Measurements from ENCODE around the gene RAP1GDS1. TPM values are rescaled to one million over a fixed set of nuclear protein-coding genes. Genes with fewer than 3 reads are reported as not detected.

Gene RAP1GDS1
- total RNA-seq, 1 donor from 2014 or later = 121 TPM

- no peaks in the 10 kb centered on the region for H3K27me3 Mint-ChIP-seq (ENCODE audit: unreplicated experiment)
- H3K4me3 Mint-ChIP-seq (ENCODE audit: unreplicated experiment) = no peak overlapping the region
- H3K9me3 Mint-ChIP-seq (ENCODE audit: unreplicated experiment) = no peaks in the 10 kb centered on the region
- DNase-seq = no peak
- H3K4me1 Mint-ChIP-seq (ENCODE audit: low read depth, unreplicated experiment) = no peaks in the 10 kb centered on the region
- no peaks in the 10 kb centered on the region for H3K36me3 Mint-ChIP-seq (ENCODE audit: unreplicated experiment)
- no peak overlapping the region for H3K27ac Mint-ChIP-seq (ENCODE audit: unreplicated experiment)
- no peak for TF ChIP-seq CTCF (IDR thresholded peaks at IDR 0.05; ENCODE audit: partially characterized antibody, unreplicated experiment)
These were observed 220.0 kb downstream of the RAP1GDS1 start for GRCh38 chr4:98481167-98481566.

DNA sequence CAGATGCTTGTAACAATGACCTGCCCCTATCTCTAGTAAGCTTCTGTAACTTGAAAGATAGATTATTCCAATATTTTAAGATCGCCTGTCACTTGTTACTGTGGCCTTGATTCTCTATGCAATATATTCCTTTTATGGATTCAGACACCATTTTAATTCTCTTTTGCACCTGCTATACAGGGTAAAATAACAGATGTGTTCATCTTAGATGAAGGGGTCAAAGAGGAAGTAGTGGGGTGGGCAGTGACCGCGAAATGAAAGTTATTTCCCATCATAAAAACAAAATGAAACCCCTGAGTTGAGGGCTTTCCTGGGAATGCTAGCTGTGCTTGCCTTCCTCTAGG lies 221.3 kb downstream of the RAP1GDS1 start:
- H3K4me1 Mint-ChIP-seq (ENCODE audit: low read depth, unreplicated experiment) = no peaks in the 10 kb centered on the region
- no peaks in the 10 kb centered on the region for H3K9me3 Mint-ChIP-seq (ENCODE audit: unreplicated experiment)
- no peak for DNase-seq
- no peak overlapping the region for H3K27ac Mint-ChIP-seq (ENCODE audit: unreplicated experiment)
- TF ChIP-seq CTCF (IDR thresholded peaks at IDR 0.05; ENCODE audit: partially characterized antibody, unreplicated experiment) = no peak
- no peak overlapping the region for H3K4me3 Mint-ChIP-seq (ENCODE audit: unreplicated experiment)
- no peaks in the 10 kb centered on the region for H3K36me3 Mint-ChIP-seq (ENCODE audit: unreplicated experiment)
- no peaks in the 10 kb centered on the region for H3K27me3 Mint-ChIP-seq (ENCODE audit: unreplicated experiment)

DNA sequence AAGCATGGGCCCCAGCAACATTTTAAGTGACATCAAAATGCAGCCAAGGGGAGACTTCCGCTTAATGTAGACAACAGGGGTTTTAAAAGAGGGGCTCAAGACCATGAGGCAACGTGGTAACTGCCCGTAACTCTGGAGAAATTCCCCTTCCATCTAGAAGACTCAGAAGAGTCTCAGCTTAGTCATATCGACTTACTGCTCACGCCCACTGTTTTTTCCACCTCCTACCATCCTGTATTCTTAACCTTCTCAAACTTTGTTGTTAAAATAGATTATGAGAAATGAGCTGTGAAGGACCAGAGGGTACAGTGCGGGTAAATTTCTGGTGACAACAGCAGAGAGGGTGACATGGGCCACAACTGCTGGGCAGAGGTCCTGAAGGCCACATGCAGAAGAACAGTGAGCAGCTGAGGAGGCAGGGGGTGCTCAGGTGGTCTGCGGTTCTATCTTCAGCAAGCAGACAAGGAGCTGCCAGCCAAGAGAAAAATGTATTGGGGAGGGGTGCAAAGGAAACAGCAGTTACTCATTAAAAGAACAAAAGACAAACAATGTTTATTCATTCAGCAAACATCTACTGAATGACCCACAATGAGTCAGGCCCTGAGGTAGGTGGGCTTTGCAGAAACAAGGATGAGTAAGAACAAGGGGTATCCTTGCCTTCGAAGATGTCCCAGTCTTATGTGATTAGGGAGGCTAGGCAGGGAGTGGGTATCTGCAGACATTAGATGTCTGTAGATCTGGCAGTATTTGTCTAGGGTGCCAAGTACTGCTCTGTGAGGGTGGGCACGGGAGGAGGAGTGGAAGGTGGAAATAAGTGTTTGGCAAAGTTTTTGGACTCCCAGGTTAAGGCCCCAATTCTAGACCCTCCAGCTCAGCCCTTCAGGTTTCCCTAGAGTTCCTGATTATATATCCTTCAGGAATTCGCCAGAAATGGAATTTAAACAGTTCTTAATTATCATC lies 221.9 kb downstream of the RAP1GDS1 start:
- Mint-ChIP-seq H3K27ac (ENCODE audit: unreplicated experiment) (no peak overlapping the region), H3K4me1 (ENCODE audit: low read depth, unreplicated experiment) (no peaks in the 10 kb centered on the region), H3K27me3 (ENCODE audit: unreplicated experiment) (no peaks in the 10 kb centered on the region), H3K4me3 (ENCODE audit: unreplicated experiment) (no peak overlapping the region), H3K9me3 (ENCODE audit: unreplicated experiment) (no peaks in the 10 kb centered on the region), H3K36me3 (ENCODE audit: unreplicated experiment) (no peaks in the 10 kb centered on the region)
- DNase-seq = no peak
- no peak for TF ChIP-seq CTCF (IDR thresholded peaks at IDR 0.05; ENCODE audit: partially characterized antibody, unreplicated experiment)

- no peak for DNase-seq
- Mint-ChIP-seq H3K4me1 (ENCODE audit: low read depth, unreplicated experiment) (peaks cover under 1% of the 10 kb centered on the region), H3K27ac (ENCODE audit: unreplicated experiment) (no peak overlapping the region), H3K9me3 (ENCODE audit: unreplicated experiment) (no peaks in the 10 kb centered on the region), H3K36me3 (ENCODE audit: unreplicated experiment) (no peaks in the 10 kb centered on the region), H3K27me3 (ENCODE audit: unreplicated experiment) (no peaks in the 10 kb centered on the region), H3K4me3 (ENCODE audit: unreplicated experiment) (no peak overlapping the region)
- TF ChIP-seq CTCF (IDR thresholded peaks at IDR 0.05; ENCODE audit: partially characterized antibody, unreplicated experiment) = no peak
These were observed 222.8 kb downstream of the RAP1GDS1 start for GRCh38 chr4:98484031-98484430.

DNA sequence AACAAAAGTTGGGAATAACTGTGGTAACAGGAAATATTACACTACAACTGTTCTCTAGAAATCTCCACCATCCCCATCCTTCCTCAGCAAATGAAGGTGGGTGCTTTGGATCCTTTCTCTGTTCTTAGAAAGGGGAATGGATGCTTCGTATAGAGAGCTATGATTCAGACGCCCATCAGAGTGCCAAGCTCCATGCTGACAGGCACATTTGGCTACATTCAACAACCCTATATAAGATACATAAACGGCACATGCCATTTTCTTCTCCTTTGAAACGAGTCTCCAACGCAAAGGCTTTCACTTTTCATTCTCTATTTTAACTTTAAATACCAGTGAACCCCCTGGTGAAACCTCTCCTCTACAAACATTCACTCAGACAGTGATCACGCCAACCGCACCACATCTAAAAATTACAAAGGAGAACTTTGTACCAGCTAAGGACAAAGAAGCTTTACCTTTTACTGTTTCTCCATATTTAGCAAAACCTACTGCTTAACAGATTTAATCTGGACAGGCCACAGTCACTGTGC lies 224.7 kb downstream of the RAP1GDS1 start:
- Mint-ChIP-seq H3K9me3 (ENCODE audit: unreplicated experiment) (no peaks in the 10 kb centered on the region), H3K27me3 (ENCODE audit: unreplicated experiment) (no peaks in the 10 kb centered on the region), H3K27ac (ENCODE audit: unreplicated experiment) (no peak overlapping the region), H3K4me1 (ENCODE audit: low read depth, unreplicated experiment) (peaks cover 2% of the 10 kb centered on the region), H3K36me3 (ENCODE audit: unreplicated experiment) (no peaks in the 10 kb centered on the region), H3K4me3 (ENCODE audit: unreplicated experiment) (no peak overlapping the region)
- no peak for TF ChIP-seq CTCF (IDR thresholded peaks at IDR 0.05; ENCODE audit: partially characterized antibody, unreplicated experiment)
- DNase-seq = no peak
